GM19397 (cell line): ENCODE data around the gene FPR2.
"Not testable (repeated sequence)": the region's sequence is repeated elsewhere in the genome, so short reads cannot be mapped to it uniquely, and the experiment has no call there.

Experiments
- ATAC-seq: cut with Tn5 transposase; IDR thresholded peaks from one replicate; pipeline ENCODE4 v1.9.1; 2021; ENCODE audit warnings: mild to moderate bottlenecking, moderate library complexity; ENCODE audit not compliant: unreplicated experiment

The FPR2 gene

DNA sequence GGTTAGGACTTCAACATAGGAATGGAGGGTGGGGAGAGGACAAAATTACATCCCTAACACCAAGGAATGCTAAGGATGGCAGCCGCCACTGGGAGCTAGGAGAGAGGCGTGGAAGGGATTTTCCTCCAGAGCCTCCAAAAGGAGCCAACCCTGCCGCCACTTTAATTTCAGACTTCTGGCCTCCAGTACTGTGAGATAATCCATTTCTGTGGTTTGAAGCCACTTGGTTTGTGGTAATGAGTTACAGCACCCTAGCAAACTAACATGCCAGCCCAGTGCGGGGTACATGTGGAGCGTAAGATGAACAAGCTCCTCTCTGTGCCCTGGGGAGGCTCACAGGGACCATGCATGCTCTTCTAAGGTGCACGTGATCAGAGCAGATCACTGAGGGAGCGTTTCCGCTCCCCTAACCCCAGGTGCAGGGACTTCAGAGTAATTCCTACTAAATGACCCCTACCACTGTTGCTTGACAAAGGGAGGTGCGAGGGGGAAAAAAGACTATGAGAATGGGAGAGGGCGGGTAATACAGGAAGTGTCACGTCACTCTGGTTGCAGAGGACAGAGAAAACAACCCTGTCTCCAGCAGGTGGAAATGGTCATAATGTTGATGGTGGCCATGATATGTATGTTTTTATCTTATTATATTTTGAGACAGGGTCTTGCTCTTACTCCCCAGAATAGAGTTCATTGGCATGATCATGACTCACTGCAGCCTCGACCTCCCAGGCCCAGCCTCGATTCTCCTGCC is 21.3 kb upstream of the FPR2 start:
- ATAC-seq = no peak

DNA sequence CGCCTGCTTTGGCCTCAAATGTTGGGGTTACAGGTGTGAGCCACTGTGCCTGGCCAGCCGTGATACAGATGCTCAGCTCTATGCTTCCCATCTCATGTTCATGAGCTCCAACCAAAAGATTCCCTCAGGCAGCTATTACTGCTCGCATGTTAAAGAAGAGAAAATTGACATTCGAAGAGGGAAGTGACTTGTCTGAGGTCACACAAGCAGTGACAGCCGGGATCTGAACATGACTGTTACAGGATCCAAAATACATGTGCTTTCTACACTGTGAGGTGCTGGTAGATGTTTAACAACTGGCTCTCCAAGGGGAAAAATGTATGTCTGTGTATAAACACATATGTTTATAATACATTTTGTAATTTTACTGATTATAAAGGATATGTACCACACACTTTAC is 20.6 kb upstream of the FPR2 start:
- no peak for ATAC-seq

DNA sequence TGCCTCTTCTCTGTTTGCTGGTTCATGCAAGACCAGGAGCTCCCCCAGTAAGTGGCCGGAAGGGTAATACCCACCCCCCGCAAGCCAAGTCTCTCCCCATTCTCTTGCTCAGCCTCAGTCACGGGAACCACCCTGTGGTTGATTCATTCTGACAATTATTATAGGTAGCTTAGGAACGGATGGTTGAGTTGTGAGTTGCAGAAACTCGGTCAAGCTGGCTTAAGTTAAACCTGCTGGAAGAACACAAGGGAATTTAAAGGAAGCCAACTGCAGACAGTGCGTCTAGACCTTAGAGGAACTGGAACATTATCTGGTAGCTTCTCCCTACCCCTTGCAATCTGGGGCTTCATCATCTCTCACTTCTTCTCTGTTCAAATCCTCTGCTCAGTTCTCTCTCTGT is 18.2 kb upstream of the FPR2 start:
- ATAC-seq = no peak

DNA sequence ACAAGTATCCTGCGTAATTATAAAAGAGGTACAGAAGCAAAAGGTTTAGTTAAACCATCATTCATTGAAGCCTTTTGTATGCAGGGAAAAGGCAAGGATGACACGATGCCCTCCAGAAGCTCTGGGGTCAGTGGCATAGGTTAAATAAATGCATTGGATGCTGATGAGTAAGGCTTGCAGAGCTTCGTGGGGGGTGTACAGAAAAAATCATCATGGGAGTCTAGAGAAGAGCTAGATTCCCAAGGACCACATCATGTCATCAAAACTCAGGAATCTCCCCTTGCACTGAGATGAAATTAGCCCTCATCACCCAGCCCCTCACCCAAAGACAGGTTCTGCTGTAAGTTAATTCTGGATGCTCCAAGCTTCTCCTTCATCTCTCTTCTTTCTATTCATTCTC is 17.6 kb upstream of the FPR2 start:
- ATAC-seq = no peak

DNA sequence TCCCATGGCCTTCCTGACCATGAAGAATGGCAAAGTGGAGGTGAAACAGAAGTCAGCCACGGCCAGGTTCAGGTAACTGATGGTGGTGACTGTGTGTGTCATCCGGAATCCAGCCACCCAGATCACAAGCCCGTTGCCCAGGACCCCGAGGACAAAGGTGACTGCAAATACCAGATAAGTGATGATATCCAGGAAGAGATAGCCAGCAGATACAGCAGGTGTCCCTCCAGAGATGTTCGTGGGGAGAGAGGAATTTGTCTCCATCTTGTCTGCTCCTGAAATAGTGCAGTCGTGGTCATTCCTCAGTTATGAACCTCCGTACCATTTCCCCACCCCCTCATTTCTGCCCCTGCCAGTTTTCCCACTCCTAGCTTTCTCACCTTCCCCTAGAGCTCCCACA is 14.2 kb upstream of the FPR2 start:
- ATAC-seq = no peak

DNA sequence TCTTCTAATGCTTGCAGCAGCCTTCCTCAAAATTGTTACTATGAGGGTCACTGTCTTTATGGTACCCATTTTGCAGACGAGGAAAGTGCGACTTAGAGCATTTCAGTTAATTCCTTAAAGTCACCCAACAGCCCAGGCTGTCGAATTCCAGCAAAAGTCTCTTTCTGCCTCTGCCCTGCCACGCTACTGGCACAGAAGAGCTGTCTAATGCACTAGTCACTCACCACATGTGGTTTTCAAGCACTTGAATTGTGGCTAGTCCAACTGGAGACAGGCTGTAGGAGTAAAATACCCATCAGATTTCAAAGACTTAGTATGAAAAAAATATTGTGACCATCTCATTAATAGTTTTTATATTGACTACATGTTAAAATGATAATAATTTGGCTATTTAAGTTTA is 11.0 kb upstream of the FPR2 start:
- no peak for ATAC-seq

DNA sequence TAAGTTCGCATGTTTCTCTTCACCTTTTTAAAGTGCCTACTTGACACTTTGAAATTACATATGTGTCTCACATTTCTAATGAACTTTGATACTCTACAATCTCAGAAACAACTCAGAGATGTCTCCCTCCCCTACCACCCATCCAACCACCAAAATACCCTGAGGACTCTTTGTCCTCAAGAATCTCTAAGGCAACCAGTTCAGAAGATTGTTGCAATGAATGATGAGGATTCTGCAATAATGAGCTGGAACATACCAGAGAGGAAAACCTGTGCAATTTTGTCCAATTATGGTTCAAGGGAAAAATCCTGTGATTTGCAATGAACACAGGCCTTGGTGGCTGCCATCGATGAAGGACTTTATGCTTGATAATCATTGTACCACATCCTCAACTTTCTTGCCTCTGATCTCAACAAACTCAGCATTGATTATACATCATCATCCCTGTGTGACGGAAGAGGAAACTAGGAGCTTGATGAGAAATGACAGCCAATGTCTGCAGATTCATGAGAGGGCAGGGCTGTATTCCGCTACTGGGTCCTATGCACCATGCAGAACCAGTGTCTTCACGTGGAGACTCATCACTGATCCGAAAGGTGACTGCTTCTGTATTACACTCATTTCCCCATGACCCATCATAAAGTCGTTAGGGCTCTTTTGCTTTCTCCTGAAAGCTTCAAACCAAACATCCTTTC is 10.4 kb upstream of the FPR2 start:
- no peak for ATAC-seq

DNA sequence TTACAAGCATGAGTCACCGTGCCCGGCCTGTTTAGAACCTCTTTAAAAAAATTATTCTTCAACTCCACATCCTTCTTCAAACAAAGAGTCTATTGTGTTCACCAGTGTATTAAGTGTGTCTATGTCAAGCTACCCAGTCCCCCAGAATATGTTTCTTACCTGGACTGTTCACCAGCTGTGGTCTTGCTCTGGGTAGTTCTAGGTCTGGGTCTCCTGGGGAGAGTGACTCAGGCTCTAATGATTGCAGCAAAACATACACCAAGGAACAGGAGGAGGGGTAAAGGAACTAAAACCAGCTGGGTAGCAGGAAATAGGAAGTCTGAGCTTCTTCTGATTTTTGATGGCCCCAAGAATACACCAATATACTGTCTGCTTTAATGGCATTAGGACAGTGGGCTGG is 9.3 kb upstream of the FPR2 start, which contains the start of gene FPR1:
FPR1 (minus strand) TSS at position 224 of the 400 bp plus-strand sequence. CDS start 4,884 bp downstream, outside the sequence.
- ATAC-seq = no peak

DNA sequence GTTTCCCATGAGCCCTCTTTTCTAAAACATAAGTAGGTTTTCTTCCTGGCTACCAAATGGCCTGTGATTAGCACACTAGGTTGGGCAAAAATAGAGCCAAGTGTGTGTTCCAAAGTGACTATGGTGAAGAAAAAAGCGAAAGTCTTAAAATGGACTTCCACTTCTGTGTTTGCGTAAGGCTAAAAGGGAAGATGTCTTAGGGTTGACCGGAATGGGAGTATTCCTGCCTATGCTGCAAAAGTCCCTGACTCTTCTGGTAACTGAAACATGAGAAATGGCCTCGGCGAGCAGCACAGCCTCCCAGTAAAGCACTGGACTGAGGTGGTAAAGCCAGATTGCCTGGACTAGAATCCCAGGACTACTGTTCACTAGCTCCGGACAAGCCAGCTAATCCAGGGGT is 6.9 kb upstream of the FPR2 start:
- ATAC-seq = no peak

DNA sequence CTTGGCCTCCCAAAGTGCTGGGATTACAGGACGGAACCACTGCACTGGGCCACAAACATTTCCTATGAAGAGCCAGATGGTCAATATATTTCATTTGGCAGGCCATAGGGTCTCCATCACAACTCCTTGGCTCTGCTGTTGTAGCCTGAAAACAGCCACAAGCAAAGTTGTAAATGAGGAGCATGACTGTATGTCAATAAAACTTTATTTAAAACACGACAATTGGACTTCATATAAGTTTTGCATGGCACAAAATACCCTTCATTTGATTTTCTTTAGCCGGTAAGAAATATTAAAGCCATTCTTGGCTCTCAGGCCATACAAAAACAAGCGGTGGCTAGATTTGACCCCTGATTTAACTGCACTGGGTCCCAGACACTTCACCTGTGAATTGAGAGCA is 6.2 kb upstream of the FPR2 start:
- no peak for ATAC-seq

DNA sequence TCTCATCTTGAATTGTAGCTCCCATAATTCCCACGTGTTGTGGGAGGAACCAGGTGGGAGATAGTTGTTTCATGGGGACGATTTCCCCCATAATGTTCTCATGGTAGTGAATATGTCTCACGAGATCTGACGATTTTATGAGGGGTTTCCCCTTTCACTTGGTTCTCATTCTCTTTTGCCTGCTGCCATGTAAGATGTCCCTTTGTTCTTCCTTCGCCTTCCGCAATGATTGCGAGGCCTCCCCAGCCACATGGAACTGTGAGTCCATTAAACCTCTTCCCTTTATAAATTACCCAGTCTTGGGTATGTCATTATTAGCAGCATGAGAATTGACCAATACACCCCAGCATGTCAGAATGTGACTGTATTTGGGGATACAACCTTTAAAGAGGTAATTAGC is 5.4 kb upstream of the FPR2 start:
- ATAC-seq = no peak

DNA sequence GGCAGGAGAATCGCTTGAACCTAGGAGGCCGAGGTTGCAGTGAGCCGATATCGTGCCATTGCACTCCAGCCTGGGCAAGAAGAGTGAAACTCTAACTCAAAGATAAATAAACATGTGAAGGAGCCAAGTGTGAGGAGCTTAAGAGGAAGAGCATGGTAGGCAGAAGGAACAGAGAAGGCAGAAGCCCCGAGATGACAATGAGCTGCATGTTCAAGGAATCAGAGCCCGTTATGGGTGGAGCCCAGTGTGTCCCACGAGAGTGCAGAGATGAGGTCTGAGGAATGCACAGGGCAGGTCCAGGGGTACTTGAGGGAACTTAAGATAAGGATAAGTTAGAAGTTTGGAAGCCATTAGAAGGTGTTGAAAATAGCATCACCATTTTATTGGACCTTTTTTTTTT is 716 bp downstream of the FPR2 start:
- no peak for ATAC-seq

DNA sequence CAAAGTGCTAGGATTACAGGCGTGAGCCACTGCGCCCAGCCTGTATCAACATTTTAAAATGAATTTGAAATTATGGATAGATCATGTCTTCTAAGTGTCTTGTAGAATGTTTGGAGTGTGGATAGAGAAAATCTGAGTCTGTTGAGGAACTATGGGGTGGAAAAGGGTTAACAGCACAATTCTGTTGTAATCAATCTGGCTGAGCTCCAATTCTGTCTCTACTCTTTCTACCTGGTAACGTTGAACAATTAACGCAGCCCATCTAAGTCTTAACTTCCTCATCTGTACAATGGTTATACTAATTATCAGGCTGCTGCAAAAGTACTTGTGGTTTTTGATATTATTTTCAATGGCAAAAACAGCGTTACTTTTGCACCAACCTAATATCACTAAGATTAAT is 4.1 kb downstream of the FPR2 start:
- ATAC-seq = no peak

DNA sequence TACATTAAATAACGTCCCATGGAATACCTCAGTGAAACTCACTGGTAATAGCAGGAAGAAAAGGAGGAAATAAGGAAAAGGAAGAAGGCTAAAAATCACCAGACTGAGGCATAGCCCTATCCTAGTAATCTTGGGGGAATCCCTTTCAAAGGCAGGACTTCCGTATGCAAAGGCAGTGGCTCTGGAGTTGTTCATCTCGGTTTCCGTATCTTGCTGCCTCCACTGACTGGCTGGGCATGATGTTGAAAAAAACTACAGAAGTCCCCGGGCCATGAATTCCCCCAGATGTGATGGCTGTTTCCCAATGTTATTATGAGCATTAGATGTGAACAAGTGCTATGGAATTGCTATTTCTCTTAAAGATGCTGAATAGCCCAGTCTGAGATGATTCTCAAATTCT is 5.5 kb downstream of the FPR2 start:
- no peak for ATAC-seq

DNA sequence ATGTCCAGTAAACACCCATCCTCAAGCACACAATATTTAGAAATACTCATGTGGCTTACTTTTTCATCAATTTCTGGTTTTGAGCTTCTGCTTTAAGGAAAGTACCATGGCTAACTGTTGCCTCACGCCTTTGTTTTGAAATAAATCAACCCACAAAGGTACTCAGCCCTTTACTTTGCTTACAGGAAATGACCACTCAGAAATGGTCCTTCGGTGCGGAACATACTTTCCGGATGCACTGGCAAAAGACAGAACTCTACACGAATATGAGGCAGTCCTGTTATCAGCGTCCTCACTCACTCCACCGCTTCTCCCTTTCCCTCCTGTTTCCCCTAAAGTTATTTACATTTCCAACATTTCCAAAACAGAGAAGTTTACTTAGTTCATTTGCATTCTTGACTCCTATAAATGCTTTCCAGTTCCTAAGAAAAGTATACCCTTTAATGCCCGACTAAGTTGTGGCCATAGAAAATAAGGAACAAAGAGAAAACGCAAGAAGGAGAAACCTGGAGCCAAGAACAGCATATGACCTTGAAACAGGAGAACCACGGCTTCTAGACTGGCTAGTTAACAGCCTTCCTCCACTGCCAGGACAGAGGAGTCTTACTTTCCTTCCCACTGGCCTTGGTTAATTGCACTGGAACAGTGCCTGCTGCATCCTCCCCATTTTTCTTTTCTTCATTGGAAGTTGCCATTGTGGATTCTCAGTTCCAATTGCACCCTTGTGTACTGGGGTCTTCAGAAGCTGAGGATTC is 10.6 kb downstream of the FPR2 start:
- no peak for ATAC-seq

DNA sequence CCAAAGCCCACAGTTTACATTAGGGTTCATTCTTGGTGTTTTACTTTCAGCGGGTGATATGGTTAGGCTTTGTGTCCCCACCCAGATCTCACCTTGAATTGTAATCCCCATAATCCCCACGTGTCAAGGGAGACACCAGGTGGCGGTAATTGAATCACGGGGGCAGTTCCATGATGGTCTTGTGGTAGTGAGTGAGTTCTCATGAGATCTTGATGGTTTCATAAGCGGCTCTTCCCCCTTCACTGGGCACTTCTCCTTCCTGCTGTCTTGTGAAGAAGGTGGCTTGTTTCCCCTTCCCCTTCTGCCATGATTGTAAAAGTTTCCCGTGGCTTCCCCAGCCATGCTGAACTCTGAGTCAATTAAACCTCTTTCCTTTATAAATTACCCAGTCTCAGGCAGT is 12.0 kb downstream of the FPR2 start:
- ATAC-seq = no peak

DNA sequence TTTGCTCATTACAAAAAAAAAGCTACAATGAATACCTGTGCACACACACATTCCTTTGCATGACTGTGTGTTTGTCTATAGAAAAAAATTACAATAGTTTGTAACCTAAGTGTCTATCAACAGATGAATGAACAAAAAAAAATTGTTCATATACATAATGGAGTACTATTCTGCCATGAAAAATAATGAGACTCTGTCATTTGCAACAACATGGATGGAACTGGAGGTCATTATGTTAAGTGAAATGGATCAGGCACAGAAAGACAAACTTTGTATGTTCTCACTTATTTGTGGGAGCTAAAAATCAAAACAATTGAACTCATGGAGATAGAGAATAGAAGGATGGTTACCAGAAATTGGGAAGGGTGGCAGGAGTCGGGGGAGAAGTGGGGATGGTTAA is 15.6 kb downstream of the FPR2 start:
- ATAC-seq = not testable (repeated sequence)

DNA sequence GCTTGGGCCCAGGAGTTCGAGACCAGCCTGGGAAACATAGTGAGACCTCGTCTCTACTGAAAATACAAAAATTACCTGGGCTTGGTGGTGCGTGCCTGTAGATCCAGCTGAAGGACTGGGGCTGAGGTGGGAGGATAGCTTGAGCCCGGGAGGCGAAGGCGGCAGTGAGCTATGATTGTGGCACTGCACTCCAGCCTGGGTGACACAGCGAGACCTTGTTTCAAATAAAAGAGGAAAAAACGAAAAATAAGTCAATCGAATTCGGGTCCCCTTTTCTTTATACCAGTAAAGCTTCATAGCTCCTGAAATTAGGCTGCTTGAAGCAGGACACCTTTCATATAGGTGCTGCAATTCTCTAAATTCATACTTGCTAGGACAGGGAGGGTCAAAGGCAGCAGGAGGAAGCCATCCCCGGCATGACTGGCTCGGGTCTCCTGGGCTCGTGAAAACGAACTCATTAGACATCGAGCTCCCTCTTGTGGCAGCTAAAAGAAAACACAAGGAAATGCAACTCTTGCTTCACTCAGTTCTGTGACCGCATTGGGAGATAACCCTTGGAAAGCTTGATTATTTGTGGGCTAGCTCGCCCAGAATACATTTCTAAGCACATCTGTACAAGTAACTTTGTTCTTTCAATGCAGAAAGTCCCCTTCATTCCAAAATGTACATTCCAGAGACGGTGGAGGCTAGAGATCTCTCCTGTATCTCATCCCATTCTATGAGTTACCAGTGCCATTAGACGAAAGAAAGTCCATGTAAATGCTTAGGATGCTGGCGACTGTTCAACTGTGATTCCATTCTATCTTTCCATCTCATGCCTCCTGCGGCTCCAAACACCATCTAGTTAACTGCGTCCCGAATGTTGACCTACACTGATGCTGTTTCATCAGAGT is 16.8 kb downstream of the FPR2 start:
- no peak for ATAC-seq

DNA sequence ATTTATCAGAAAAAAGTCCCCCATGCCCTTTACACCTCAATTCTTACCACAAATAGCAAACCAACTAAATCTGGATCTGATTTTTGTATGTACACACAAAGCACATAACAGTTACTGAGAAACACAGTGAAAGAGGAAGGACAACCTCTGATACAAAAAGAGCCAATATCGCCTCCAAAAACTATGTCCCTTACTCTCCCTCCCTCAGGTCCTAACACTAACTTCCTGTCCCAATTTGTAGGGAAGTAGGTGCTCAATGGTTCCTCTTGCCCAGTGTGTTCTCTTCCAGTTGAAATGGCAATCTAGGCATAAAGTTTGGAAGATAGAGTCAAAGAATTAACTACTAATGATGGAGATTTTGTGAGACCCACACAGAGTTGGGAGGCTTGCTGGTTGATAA is 18.2 kb downstream of the FPR2 start:
- no peak for ATAC-seq

DNA sequence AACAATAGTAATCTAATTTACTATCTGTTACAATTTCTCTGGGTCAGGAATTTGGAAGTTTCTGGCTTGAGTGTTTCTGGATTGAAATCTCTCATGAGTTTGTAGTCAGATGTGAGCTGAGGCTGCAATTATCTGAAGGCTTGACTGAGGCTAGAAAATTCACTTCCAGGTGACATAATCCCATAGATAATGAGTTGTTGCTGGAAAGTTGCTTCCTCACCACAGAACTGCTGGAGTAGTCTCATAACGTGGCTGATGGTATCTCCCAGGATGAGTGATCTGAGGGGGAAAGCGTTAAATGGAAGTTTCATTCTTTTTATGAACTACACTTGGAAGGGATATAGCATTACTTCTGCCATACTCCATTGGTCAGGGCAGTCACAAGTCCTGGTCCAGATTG is 18.7 kb downstream of the FPR2 start:
- no peak for ATAC-seq

DNA sequence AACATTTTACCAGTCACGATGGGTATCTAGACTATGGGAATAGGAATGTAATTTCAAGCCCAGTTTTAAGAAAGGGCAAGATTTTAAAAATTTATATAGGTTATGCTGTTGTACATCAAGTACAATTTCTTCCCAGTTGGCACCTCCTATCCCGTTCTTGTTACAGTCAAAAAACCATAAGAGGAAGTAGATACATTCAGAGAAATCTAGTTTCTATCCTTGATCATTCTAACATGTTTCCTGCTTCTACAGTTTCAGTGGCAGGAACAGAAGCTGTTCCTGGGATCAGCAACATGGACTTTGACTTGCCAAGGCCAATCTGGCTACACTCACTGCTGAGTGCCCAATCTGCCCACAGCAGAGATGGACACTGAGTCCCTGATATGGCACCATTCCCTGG is 19.3 kb downstream of the FPR2 start:
- no peak for ATAC-seq
